Measurements from ENCODE around the gene GNRHR.
A peak's percentile ranks its signal among the peaks of the same experiment; 100 is the strongest.

GNRHR gene

DNA sequence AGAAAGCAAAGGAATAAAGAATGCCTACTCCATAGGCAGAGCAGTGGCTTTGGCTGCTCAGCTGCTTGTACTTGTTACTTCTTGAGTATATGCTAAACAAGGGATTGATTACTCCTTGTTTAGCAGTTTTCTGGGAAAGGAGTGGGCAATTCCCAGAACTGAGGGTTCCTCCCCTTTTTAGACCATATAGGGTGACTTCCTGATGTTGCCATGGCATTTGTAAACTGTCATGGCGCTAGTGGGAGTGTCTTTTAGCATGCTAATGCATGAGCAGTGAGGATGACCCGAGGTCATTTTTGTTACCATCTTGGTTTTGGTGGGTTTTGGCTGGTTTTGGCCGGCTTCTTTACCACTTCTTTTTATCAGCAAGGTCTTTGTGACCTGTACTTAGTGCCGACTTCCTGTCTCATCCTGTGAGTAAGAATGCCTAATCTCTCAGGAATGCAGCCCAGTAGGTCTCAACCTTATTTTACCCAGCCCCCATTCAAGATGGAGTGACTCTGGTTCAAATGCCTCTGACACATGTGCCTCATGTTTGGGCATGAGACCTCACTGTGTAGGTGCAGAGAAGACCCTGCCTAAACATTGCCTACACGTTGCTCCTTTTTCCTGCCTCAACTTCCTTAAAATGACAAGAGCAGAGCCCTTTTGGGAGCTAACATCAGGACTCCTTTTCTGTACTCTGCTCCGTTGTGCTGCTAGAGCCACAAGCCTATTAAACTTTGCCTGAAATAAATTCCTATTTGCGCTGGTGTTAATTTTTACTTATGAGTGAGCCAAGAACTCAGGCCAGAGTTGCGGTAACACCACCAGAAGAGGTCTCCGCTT, 32.2 kb downstream of the GNRHR start:
- no peak overlapping the region for H3K14ac ChIP-seq (ENCODE audit: low read length in 2 of 2)
- no peak overlapping the region for H4K8ac ChIP-seq (ENCODE audit: low read length)
- H3K9me3 ChIP-seq (ENCODE audit: control insufficient read depth, low read length) = peaks cover under 1% of the 10 kb centered on the region
- H3K23ac ChIP-seq (ENCODE audit: low read length in 2 of 2) = no peak overlapping the region
- peaks cover 20% of the 10 kb centered on the region for H3K79me1 ChIP-seq (replicated peaks; ENCODE audit: low read length, poor library complexity, severe bottlenecking)
- H2BK15ac ChIP-seq (ENCODE audit: low read depth, poor library complexity, severe bottlenecking) = no peak overlapping the region
- no peaks in the 10 kb centered on the region for H3K27me3 ChIP-seq (ENCODE audit: control insufficient read depth in 1 of 2, insufficient read depth in 1 of 2, low read length in 2 of 2)
- peak overlapping the region in 1 of 2 experiments; percentile 55 for H3K18ac ChIP-seq (ENCODE audit: low read depth in 1 of 2, low read length in 2 of 2)
- DNase-seq = peak; percentile 60
- H2BK5ac ChIP-seq (ENCODE audit: low read depth, low read length, poor library complexity, severe bottlenecking) = no peak overlapping the region
- no peak overlapping the region for H2AFZ ChIP-seq (ENCODE audit: low read depth, low read length)
- no peak overlapping the region for H2AK5ac ChIP-seq (ENCODE audit: low read length, severe bottlenecking)
- no peak overlapping the region for H3K4ac ChIP-seq (ENCODE audit: low read depth in 1 of 2, low read length in 2 of 2)
- peaks cover 1% of the 10 kb centered on the region for H3K4me1 ChIP-seq (ENCODE audit: control insufficient read depth, insufficient read depth, low read depth, low read length)
- H3K4me2 ChIP-seq (ENCODE audit: low read length, poor library complexity, severe bottlenecking) = no peak overlapping the region
- 69% methylated on average over 9 of the region's 9 CpGs for WGBS
- no peak overlapping the region for H3K4me3 ChIP-seq (ENCODE audit: insufficient read depth in 1 of 2, low read depth in 1 of 2, low read length in 2 of 2)
- H2BK12ac ChIP-seq (ENCODE audit: low read length in 2 of 2) = no peak overlapping the region
- H4K91ac ChIP-seq (ENCODE audit: low read length) = no peak overlapping the region
- H3K27ac ChIP-seq (ENCODE audit: low read length, poor library complexity, severe bottlenecking) = no peak overlapping the region
- H2BK120ac ChIP-seq (ENCODE audit: low read depth, low read length) = no peak overlapping the region
- peaks cover 9 to 21% of the 10 kb centered on the region in 2 experiments for H3K36me3 ChIP-seq (ENCODE audit: control insufficient read depth in 1 of 2, insufficient read depth in 2 of 2, low read depth in 1 of 2, low read length in 2 of 2)
- H3K9ac ChIP-seq (ENCODE audit: low read length) = no peak overlapping the region

- no peaks in the 10 kb centered on the region for H3K9me3 ChIP-seq (ENCODE audit: control insufficient read depth, low read length)
- H4K91ac ChIP-seq (ENCODE audit: low read length) = no peak overlapping the region
- peak overlapping the region in 1 of 2 experiments; percentile 55 for H3K18ac ChIP-seq (ENCODE audit: low read depth in 1 of 2, low read length in 2 of 2)
- H2AFZ ChIP-seq (ENCODE audit: low read depth, low read length) = no peak overlapping the region
- H3K4me1 ChIP-seq (ENCODE audit: control insufficient read depth, insufficient read depth, low read depth, low read length) = peaks cover 1% of the 10 kb centered on the region
- WGBS = 98% methylated on average over 3 of the region's 3 CpGs
- no peak overlapping the region for H3K4me2 ChIP-seq (ENCODE audit: low read length, poor library complexity, severe bottlenecking)
- no peak overlapping the region for H3K14ac ChIP-seq (ENCODE audit: low read length in 2 of 2)
- no peak overlapping the region for H3K27ac ChIP-seq (ENCODE audit: low read length, poor library complexity, severe bottlenecking)
- H2BK120ac ChIP-seq (ENCODE audit: low read depth, low read length) = no peak overlapping the region
- no peak overlapping the region for H3K4me3 ChIP-seq (ENCODE audit: insufficient read depth in 1 of 2, low read depth in 1 of 2, low read length in 2 of 2)
- peaks cover 22% of the 10 kb centered on the region for H3K79me1 ChIP-seq (replicated peaks; ENCODE audit: low read length, poor library complexity, severe bottlenecking)
- no peak overlapping the region for H3K4ac ChIP-seq (ENCODE audit: low read depth in 1 of 2, low read length in 2 of 2)
- no peak overlapping the region for H3K9ac ChIP-seq (ENCODE audit: low read length)
- H2BK5ac ChIP-seq (ENCODE audit: low read depth, low read length, poor library complexity, severe bottlenecking) = no peak overlapping the region
- H2AK5ac ChIP-seq (ENCODE audit: low read length, severe bottlenecking) = no peak overlapping the region
- no peak overlapping the region for H3K23ac ChIP-seq (ENCODE audit: low read length in 2 of 2)
- DNase-seq = peak; percentile 9
- no peak overlapping the region for H2BK15ac ChIP-seq (ENCODE audit: low read depth, poor library complexity, severe bottlenecking)
- H4K8ac ChIP-seq (ENCODE audit: low read length) = no peak overlapping the region
- H3K36me3 ChIP-seq (ENCODE audit: control insufficient read depth in 1 of 2, insufficient read depth in 2 of 2, low read depth in 1 of 2, low read length in 2 of 2) = peaks cover 14 to 21% of the 10 kb centered on the region in 2 experiments
- no peak overlapping the region for H2BK12ac ChIP-seq (ENCODE audit: low read length in 2 of 2)
- no peaks in the 10 kb centered on the region for H3K27me3 ChIP-seq (ENCODE audit: control insufficient read depth in 1 of 2, insufficient read depth in 1 of 2, low read length in 2 of 2)
Observed at GRCh38 chr4:67721315-67721769, 32.8 kb downstream of the GNRHR start.

DNA sequence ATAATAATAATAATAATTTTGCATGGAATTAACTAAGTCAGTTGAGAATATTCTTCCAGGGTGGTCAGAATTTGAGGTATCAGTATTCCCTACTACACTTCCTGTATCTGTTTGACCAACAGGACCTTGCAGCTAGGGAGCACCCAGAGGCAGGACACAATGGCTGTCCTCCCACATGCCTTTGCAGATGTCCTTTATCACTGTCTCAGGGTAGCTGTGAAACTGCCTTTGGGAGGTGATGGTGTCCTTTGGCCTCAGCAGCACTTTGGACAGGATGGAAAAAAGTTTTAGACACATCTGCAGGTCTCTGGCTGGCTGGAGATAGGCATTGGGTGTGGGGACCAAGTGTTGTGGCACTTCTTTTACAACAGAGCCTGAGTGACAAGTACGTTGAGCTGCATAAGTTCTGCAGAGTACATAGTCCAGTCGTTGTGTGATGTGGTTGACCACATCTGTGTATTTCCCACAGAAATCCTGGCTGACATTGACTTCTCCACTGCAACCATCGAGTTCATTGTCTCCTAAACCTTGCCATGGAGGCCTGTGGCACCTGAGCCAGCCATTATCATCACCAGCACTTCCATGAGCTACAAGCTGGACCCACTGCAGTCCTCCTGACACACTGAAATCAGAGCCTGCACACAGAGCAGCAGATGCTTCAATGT, 34.1 kb downstream of the GNRHR start:
- no peak overlapping the region for H3K9ac ChIP-seq (ENCODE audit: low read length)
- no peak overlapping the region for H4K91ac ChIP-seq (ENCODE audit: low read length)
- no peak overlapping the region for H3K4me3 ChIP-seq (ENCODE audit: insufficient read depth in 1 of 2, low read depth in 1 of 2, low read length in 2 of 2)
- WGBS = 97% methylated on average over 3 of the region's 3 CpGs
- peaks cover 33% of the 10 kb centered on the region for H3K79me1 ChIP-seq (replicated peaks; ENCODE audit: low read length, poor library complexity, severe bottlenecking)
- H3K27me3 ChIP-seq (ENCODE audit: control insufficient read depth in 1 of 2, insufficient read depth in 1 of 2, low read length in 2 of 2) = no peaks in the 10 kb centered on the region
- H3K4me1 ChIP-seq (ENCODE audit: control insufficient read depth, insufficient read depth, low read depth, low read length) = peaks cover 1% of the 10 kb centered on the region
- peak overlapping the region in 1 of 2 experiments; percentile 37 for H3K18ac ChIP-seq (ENCODE audit: low read depth in 1 of 2, low read length in 2 of 2)
- no peak overlapping the region for H2BK120ac ChIP-seq (ENCODE audit: low read depth, low read length)
- peak overlapping the region; percentile 30 for H2AK5ac ChIP-seq (ENCODE audit: low read length, severe bottlenecking)
- H2BK5ac ChIP-seq (ENCODE audit: low read depth, low read length, poor library complexity, severe bottlenecking) = no peak overlapping the region
- no peak overlapping the region for H3K4ac ChIP-seq (ENCODE audit: low read depth in 1 of 2, low read length in 2 of 2)
- H3K23ac ChIP-seq (ENCODE audit: low read length in 2 of 2) = peak overlapping the region in 1 of 2 experiments; percentile 51
- no peaks in the 10 kb centered on the region for H3K9me3 ChIP-seq (ENCODE audit: control insufficient read depth, low read length)
- H3K36me3 ChIP-seq (ENCODE audit: control insufficient read depth in 1 of 2, insufficient read depth in 2 of 2, low read depth in 1 of 2, low read length in 2 of 2) = peaks cover 18 to 21% of the 10 kb centered on the region in 2 experiments
- H3K4me2 ChIP-seq (ENCODE audit: low read length, poor library complexity, severe bottlenecking) = no peak overlapping the region
- DNase-seq = no peak
- H2BK12ac ChIP-seq (ENCODE audit: low read length in 2 of 2) = no peak overlapping the region
- no peak overlapping the region for H3K27ac ChIP-seq (ENCODE audit: low read length, poor library complexity, severe bottlenecking)
- H2BK15ac ChIP-seq (ENCODE audit: low read depth, poor library complexity, severe bottlenecking) = no peak overlapping the region
- H3K14ac ChIP-seq (ENCODE audit: low read length in 2 of 2) = no peak overlapping the region
- H2AFZ ChIP-seq (ENCODE audit: low read depth, low read length) = no peak overlapping the region
- H4K8ac ChIP-seq (ENCODE audit: low read length) = no peak overlapping the region

GRCh38 chr4:67718848-67719247, 35.3 kb downstream of the GNRHR start:
- 97% methylated on average over 2 of the region's 2 CpGs for WGBS

More at GRCh38 chr4:67718848-67719247, 35.3 kb downstream of the GNRHR start:
- no peak overlapping the region for H2BK120ac ChIP-seq (ENCODE audit: low read depth, low read length)
- no peak overlapping the region for H3K9ac ChIP-seq (ENCODE audit: low read length)
- no peak overlapping the region for H4K8ac ChIP-seq (ENCODE audit: low read length)
- H3K36me3 ChIP-seq (ENCODE audit: control insufficient read depth in 1 of 2, insufficient read depth in 2 of 2, low read depth in 1 of 2, low read length in 2 of 2) = peaks cover 18 to 21% of the 10 kb centered on the region in 2 experiments
- no peak overlapping the region for H3K4ac ChIP-seq (ENCODE audit: low read depth in 1 of 2, low read length in 2 of 2)
- H3K4me2 ChIP-seq (ENCODE audit: low read length, poor library complexity, severe bottlenecking) = no peak overlapping the region
- no peak for DNase-seq
- H3K27ac ChIP-seq (ENCODE audit: low read length, poor library complexity, severe bottlenecking) = no peak overlapping the region
- H3K18ac ChIP-seq (ENCODE audit: low read depth in 1 of 2, low read length in 2 of 2) = no peak overlapping the region
- H2BK12ac ChIP-seq (ENCODE audit: low read length in 2 of 2) = no peak overlapping the region
- no peak overlapping the region for H4K91ac ChIP-seq (ENCODE audit: low read length)
- peaks cover 4% of the 10 kb centered on the region for H3K4me1 ChIP-seq (ENCODE audit: control insufficient read depth, insufficient read depth, low read depth, low read length)
- H3K79me1 ChIP-seq (replicated peaks; ENCODE audit: low read length, poor library complexity, severe bottlenecking) = peaks cover 39% of the 10 kb centered on the region
- H3K14ac ChIP-seq (ENCODE audit: low read length in 2 of 2) = no peak overlapping the region
- no peak overlapping the region for H3K4me3 ChIP-seq (ENCODE audit: insufficient read depth in 1 of 2, low read depth in 1 of 2, low read length in 2 of 2)
- H3K9me3 ChIP-seq (ENCODE audit: control insufficient read depth, low read length) = no peaks in the 10 kb centered on the region
- no peak overlapping the region for H2AK5ac ChIP-seq (ENCODE audit: low read length, severe bottlenecking)
- no peak overlapping the region for H2AFZ ChIP-seq (ENCODE audit: low read depth, low read length)
- no peaks in the 10 kb centered on the region for H3K27me3 ChIP-seq (ENCODE audit: control insufficient read depth in 1 of 2, insufficient read depth in 1 of 2, low read length in 2 of 2)
- H2BK5ac ChIP-seq (ENCODE audit: low read depth, low read length, poor library complexity, severe bottlenecking) = no peak overlapping the region
- no peak overlapping the region for H3K23ac ChIP-seq (ENCODE audit: low read length in 2 of 2)
- peak overlapping the region; percentile 38 for H2BK15ac ChIP-seq (ENCODE audit: low read depth, poor library complexity, severe bottlenecking)
